Measurements from ENCODE around the gene CDH18. TPM values are rescaled to one million over a fixed set of nuclear protein-coding genes. Genes with fewer than 3 reads are reported as not detected.

CDH18 gene, protein sequence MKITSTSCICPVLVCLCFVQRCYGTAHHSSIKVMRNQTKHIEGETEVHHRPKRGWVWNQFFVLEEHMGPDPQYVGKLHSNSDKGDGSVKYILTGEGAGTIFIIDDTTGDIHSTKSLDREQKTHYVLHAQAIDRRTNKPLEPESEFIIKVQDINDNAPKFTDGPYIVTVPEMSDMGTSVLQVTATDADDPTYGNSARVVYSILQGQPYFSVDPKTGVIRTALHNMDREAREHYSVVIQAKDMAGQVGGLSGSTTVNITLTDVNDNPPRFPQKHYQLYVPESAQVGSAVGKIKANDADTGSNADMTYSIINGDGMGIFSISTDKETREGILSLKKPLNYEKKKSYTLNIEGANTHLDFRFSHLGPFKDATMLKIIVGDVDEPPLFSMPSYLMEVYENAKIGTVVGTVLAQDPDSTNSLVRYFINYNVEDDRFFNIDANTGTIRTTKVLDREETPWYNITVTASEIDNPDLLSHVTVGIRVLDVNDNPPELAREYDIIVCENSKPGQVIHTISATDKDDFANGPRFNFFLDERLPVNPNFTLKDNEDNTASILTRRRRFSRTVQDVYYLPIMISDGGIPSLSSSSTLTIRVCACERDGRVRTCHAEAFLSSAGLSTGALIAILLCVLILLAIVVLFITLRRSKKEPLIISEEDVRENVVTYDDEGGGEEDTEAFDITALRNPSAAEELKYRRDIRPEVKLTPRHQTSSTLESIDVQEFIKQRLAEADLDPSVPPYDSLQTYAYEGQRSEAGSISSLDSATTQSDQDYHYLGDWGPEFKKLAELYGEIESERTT
- 3.9 and 4.7 TPM in 2 replicates for total RNA-seq

DNA sequence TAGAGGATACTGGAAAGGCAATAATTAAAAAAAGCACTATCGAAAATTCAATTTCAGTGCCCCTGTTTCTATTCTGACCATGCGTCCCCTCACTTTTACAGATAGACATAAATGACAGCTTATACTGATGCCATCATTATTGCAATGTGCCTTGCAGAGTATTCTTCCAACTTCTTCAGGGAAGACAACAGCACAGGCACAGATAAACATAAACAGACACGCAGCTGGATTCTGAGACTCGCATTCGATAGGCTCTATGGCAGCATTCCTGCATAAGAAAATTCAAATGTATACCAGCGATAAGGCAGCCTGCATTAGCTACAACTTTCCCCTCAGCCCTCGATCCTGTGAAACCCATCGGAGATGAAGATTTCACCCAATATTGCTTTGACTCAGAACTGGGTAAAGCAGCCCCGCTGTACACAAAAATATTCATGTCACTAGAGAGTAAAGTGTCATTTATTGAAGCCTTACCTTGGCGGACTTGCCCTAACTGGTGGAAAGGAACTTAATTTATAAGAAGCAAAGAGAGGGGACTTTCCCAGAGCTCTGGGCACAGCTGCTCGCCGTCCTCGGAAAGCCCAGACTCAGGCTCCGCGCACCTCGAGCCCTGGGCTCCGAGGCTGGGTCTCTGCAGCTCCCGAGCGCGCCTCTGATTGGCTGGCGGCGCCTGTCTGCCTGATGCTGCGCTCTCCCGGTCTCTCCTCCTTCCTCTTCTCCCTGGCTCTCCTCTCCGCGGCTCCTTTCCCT, at the start of gene CDH18:
Gene CDH18 (minus strand): TSS at position 589 of the 750 bp plus-strand sequence. CDS start 149,214 bp downstream, outside the sequence.

